ENCODE measurements around the gene CA14.
"Not testable (repeated sequence)": the region's sequence is repeated elsewhere in the genome, so short reads cannot be mapped to it uniquely, and the experiment has no call there.

CA14 gene

DNA sequence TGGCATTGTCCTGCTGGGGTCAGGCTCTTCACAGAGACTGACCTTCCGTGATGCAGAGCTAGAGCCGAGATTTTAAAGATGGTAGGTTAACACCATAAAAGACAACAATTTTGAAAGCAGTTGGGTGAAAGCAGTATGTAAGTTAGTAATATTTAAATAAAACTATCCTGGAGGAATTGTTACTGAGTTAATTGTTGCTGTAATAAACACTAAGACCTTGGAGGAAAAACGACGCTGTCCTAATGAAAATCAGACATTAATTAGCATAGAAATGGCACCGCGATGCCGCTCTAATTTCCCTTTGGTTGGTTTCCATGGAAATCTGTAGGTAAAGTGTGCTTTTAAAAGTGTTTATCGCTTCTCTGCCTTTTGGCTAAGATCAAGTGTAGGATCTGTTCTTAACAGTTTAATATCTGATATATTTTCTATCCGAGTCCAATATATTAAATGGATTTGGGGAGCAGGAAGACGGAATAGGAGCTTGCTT is 20.9 kb upstream of the CA14 start:
- DNase-seq, result peak; percentile 58

- not testable (repeated sequence) for DNase-seq
Observed at GRCh38 chr1:150237176-150237575, 20.4 kb upstream of the CA14 start.

DNA sequence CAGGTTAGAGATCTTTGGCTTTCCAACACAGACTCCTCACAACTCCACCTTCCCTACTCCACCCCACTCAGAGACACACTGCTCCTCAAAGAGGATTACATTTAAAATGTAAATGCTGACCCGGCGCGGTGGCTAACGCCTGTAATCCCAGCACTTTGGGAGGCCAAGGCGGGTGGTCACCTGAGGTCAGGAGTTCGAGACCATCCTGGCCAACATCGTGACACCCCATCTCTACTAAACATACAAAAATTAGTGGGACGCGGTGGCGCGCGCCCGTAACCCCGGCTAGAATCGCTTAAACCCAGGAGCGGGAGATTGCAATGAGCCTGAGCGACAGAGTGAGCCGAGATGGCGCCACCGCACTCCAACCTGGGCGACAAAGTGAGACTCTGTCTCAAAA is 19.8 kb upstream of the CA14 start:
- peak; percentile 38 for DNase-seq

- no peak for DNase-seq
Observed at GRCh38 chr1:150243003-150243402, 14.6 kb upstream of the CA14 start.

GRCh38 chr1:150249936-150250335 is 7.6 kb upstream of the CA14 start:
- DNase-seq, result no peak

DNA sequence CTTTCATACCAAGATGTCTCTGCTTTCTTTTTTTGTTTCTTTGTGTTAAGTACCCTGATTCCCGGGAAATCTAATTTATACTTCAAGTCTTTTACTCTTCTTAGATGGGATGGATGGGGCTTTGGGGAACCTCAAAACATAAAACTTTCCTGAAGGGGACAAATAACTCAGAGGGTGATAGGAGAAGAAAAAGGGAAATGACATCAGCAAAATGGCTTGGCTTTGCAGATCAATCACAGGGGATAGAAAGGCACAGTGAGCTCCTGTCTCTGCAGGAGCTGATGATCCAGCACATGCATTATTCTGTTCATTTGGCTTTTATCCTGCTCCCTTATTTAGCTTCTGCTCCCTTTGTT is 1.4 kb upstream of the CA14 start:
- no peak for DNase-seq

- DNase-seq, result peak; percentile 49
Observed at GRCh38 chr1:150256554-150257341, 826 bp upstream of the CA14 start.

DNA sequence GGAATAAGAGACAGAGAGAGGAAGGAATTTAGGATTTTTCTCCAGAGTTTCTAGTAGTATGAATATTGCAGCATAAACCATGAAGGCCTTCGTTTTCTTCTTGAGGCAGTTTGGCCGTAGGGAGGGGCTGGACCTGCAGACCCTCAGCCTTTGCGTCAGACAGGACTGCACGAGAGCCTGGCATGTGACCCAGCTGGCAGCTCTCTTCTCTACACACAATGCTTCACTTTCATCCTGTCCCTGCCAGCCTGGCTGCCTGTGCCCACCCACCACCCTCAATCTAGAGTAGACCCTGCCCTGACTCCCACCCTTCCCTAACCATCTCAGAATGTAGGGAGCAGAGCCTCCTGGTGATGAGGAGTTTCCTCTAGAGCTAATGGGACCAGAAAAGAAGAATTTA is 1.6 kb downstream of the CA14 start:
- DNase-seq, result no peak

DNA sequence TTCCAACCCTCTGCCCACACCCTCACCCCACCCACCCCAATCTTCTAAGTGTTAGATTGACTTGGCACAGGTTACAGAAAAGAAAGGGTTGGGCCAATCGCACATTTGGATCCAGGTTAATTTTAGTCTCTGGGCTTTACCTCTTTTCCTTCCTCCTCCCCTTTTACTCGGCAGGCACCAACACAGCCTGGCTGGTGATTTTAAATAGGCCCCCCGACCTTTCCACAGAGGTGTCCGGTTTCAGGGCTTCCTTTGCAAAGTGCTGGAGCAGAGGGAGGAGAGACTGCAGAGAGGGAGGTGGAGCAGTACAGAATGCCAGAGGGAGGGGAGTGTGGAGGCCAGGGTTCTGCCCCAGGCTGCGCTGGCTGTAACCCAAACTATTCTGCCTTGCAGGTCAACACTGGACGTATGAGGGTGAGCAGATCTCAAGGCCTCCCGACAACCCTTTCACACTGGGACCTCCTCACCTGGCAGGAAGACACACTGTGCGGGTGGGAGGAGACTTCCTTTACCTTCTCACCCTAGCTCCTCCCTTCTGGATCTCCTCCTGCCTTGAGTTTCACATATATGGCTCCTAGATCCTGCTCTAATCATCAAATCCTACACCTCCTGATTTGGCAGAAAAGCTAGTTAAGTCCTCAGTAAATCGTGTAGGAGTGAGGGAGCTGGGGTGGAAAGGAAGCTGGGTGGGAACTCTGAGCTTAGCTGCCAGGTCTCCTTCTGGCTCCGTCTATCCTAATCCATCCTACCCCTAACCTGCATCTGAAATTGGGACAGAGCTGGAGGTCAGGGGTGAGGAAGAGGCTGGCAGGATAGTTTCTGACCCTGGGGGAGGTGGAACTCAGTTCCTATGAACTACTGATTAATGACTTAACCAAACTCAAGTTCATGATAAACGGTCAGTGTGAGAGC is 2.4 kb downstream of the CA14 start:
- no peak for DNase-seq

GRCh38 chr1:150261367-150261766 is 3.8 kb downstream of the CA14 start:
- no peak for DNase-seq

DNA sequence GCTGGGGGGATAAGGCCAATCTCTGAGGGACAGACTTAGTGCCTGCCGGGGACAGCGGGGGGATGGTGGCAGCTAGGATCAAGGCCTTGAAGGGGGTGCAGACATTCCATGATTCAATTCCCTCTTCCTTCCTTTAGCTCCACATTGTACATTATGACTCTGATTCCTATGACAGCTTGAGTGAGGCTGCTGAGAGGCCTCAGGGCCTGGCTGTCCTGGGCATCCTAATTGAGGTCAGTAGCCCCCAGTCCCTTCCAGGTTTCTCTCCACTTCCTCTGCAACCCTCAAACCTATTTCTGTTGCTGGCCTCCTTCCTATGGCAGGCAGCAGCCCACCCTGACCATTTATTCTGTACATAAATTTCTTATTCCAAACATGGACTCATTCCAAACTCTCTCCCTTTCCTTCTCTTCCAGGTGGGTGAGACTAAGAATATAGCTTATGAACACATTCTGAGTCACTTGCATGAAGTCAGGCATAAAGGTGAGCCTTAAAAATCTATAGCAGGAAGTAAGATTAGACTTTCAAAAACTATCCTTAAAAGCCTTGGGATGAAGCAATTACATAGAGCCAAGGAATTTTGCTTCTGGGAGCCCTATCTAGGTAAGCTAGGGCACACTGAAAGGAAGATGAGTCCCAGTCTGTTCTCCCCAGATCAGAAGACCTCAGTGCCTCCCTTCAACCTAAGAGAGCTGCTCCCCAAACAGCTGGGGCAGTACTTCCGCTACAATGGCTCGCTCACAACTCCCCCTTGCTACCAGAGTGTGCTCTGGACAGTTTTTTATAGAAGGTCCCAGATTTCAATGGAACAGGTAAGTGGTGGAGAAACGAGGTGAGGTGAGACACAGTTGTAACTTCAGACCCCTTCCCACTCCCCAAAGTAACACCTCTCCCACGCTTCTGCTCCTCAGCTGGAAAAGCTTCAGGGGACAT is 5.1 kb downstream of the CA14 start:
- no peak for DNase-seq

DNA sequence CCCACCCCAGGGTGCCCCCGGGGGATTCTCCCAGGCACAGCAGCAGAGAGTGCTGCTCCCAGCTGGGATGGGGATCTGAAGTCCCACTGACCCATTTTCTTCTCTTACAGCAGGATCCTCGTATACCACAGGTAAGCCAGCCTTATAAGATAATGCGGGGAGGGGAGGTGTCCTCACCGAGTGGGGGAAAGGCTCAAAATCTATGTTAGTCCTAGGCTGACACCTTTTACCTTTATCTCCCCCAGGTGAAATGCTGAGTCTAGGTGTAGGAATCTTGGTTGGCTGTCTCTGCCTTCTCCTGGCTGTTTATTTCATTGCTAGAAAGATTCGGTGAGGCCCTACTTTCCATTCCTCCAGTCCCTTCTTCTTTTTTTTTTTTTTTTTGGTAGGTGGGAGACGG is 6.0 kb downstream of the CA14 start:
- no peak for DNase-seq

DNA sequence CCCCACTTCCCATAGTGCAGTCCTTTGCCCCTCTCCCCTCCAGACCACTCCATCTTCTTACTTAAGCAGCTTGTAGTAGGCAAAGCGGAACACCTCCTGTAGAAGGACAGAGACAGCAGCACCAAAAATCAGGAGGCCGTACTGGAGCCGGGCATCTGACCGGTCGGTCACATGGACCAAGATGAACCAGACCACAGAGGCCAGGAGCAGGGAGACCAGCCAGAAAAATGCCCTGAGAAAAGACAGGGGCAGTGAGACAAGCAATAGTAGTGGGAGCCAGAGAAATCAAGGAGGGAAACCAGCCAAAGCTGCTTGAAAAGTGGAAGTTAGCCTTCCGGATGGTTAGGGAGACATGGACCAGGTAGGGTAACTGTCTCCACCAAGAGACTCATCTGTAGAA is 10.3 kb downstream of the CA14 start:
- DNase-seq, result no peak

DNA sequence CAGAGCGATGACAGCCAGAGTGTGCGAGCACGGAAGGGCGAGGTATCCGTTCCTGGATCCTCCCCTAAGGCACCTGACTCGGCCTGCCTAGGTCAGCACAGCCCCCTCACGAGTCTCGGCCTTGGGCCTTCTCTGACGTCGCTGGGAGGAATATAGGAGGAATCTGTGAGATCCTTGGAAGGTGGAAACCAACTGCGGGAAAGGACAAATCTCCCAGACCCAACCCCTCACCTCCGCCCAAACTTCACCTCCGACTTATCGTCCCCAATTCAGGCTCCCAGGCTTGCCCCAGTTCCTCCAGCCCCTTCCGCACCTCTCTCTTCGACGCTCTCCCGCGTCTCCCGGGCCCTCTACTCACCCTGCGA is 10.7 kb downstream of the CA14 start:
- peak; percentile 49 for DNase-seq

GRCh38 chr1:150268705-150269403 is 11.3 kb downstream of the CA14 start, which contains the start of gene APH1A:
Gene APH1A (minus strand): TSS chr1:150269016. CDS start chr1:150268810, 206 bp downstream.
- DNase-seq, result peak; percentile 99

DNA sequence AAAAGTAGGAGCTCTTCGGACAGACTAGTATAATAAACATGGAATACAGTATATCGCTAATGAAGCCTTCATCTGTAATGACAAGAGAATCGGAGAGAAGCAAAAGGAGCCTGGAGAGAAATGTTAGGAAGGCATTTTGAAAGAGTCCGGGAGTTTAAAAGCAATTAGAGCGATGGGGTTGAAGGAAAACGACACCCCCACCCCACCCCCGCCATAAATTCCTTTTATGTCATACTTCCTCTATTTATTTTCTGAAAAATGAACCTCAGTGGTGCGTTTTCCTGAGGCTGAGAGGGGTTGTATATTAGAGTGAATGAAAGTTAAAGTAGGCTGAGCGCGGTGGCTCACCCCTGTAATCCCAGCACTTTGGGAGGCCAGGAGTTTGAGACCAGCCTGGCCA is 11.9 kb downstream of the CA14 start:
- no peak for DNase-seq

DNA sequence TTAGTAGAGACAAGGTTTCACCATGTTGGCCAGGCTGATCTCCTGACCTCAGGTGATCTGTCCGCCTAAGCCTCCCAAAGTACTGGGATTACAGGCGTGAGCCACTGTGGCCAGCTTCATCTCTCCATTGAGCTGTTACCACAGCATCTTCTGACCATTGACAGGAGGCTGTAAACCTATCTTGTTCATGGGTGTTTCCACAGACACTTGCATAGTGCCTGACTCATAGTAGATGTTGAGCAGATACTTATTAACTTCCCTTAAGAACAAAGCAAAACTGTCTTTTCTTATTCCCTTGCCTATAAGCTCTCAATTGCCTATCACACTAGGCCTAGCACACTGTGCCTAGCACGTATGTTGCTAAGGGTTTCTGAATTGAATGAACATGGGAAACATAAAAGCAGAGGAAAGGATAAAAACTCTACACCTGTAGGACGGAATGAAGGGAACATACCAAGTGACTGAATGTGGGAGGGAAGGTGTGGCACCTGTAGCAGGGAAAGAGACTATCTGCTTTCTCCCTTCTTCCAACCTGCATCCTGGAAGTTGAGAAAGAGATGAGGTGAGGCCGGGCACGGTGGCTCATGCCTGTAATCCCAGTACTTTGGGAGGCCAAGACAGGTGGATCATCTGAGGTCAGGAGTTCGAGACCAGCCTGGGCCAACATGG is 13.9 kb downstream of the CA14 start:
- no peak for DNase-seq

- no peak for DNase-seq
Observed at GRCh38 chr1:150273311-150273710, 15.7 kb downstream of the CA14 start.

DNA sequence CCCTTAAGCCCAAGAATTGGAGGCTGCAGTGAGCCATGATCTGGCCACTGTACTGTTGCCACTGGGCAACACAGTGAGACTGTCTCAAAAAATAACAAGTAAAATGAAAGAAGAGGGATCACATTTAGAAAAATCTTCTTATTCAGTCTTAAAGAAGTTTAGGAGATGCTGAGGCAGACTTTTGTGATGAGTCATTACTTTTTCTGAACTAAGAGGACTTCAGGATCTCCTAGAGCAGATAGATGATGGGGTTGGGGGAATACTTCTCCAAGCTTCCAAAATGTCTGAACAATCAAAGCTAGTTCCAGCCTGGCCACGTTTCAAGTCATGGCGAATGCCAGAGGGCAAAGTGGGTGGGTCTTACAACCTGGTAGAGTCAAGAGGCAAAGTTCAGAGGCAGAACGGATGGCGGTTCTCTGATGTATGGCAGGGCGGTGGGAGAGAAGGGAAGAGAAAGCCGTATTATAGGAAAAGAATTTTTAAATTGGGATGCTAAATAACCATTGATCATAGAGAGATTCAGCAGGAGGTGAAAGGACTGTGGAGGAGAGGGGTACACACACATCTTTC is 22.6 kb downstream of the CA14 start:
- DNase-seq, result no peak

DNA sequence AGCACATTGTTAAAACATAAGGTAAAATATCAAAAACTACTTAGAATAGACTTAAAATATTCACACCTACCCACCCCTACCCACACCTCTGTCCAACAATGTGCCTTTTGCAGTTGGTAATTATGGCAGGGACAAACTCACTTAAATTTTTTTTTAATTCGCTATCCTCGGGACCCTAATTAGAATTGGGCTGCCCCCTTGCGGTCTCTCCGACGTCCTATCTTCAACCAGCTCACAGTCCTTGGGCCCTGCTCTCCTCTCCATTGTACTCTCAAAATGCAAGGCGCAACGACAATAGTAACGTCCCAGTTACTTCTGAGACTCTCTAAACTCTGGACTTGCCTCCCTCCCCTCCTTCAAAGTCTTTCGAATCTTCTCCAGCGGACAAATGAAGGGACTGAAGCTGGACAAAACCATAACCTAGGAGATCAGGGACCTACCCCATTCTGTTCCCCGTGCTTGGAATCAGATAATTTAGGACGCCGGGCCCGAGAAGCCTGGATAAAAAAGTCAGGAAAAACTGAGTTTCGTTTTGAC is 23.7 kb downstream of the CA14 start:
- DNase-seq, result peak; percentile 82

Measured in NCI-H82 (cell line).